K562 (cell line): ENCODE measurements around the gene CHRM4. TPM values are rescaled to one million over a fixed set of nuclear protein-coding genes. Genes with fewer than 3 reads are reported as not detected.

Source experiments
- ATAC-seq: fragments of 200-7000 bp; cut with Tn5 transposase; 3 replicates; pipeline ENCODE4 v1.9.1; 2020; ENCODE audit warnings: moderate library complexity
- BruUV-seq: library from RNA; stranded (reverse); fragments of 400-500 nt; replicated peaks from 2 replicates; lab custom pipeline; 2021; lab: Mats Ljungman, UMichigan
- CTCF ChIA-PET: fragments of 300-600 bp; formaldehyde crosslinking; extraction: SDS; loops from one replicate; lab custom pipeline; 2021; ENCODE audit warnings: low intra/inter-chr PET ratio; lab: Yijun Ruan, JAX
- POLR2A ChIA-PET: fragments of 300-600, 350-650 bp; sonication (Branson Sonifier 250); formaldehyde crosslinking; extraction: SDS; loops from one replicate; lab custom pipeline; 2021; ENCODE audit warnings: antibody characterized with exemption, inconsistent platforms; lab: Yijun Ruan, JAX
- DNase-seq, 4 experiments: peaks; one replicate each; pipeline versions ENCODE4 v3.0.0 to v3.0.0-alpha.2; 2011 to 2018; ENCODE audit warnings: low spot score in 3 of 4, mixed read lengths in 3 of 4; ENCODE audit errors: extremely low read depth in 1 of 4
- FAIRE-seq: peaks from 2 replicates; lab custom pipeline; 2011; peaks lifted over from hg19 to GRCh38; lab: Jason Lieb, UNC
- H2AFZ ChIP-seq: 2 replicates; pipeline ENCODE4 v1.6.0; 2011; ENCODE audit warnings: low read depth, low read length, control low read depth, inconsistent platforms
- H3K27ac ChIP-seq: fragments of 200-600 bp; 3 replicates; pipeline ENCODE4 v1.8.0; 2011; ENCODE audit warnings: low read depth, mild to moderate bottlenecking, control low read depth, inconsistent platforms, low read length, moderate library complexity, mixed read lengths; ENCODE audit errors: extremely low read depth
- H3K27me3 ChIP-seq, 2 experiments: fragments of 300-600 bp in 1 of 2; 2 replicates in 1 of 2; 3 replicates in 1 of 2; pipeline versions ENCODE4 v1.6.0 to v1.8.0; 2011; ENCODE audit warnings: inconsistent platforms in 2 of 2, low read length in 2 of 2, mild to moderate bottlenecking in 1 of 2, mixed read lengths in 1 of 2, moderate library complexity in 1 of 2; ENCODE audit not compliant: control insufficient read depth in 2 of 2, insufficient read depth in 2 of 2
- H3K36me3 ChIP-seq: fragments of 300-600 bp; 3 replicates; pipeline ENCODE4 v1.8.0; 2011; ENCODE audit warnings: mild to moderate bottlenecking, low read length, inconsistent platforms; ENCODE audit not compliant: control insufficient read depth, insufficient read depth
- H3K4me1 ChIP-seq, 2 experiments: fragments of 200-600 bp in 1 of 2; replicated peaks in 1 of 2; 2 replicates in 1 of 2; 3 replicates in 1 of 2; pipeline versions ENCODE4 v1.5.1 to v1.8.0; 2011; ENCODE audit warnings: inconsistent platforms in 2 of 2, low read length in 2 of 2, mild to moderate bottlenecking in 1 of 2, mixed read lengths in 1 of 2, moderate library complexity in 1 of 2; ENCODE audit not compliant: control insufficient read depth in 2 of 2, insufficient read depth in 2 of 2
- H3K4me2 ChIP-seq: 2 replicates; pipeline ENCODE4 v1.6.1; 2011; ENCODE audit warnings: low read length, control low read depth, inconsistent platforms, mixed read lengths; ENCODE audit not compliant: insufficient read depth
- H3K4me3 ChIP-seq: fragments of 200-600 bp; sonication (generic), shearing (Covaris generic); 2 replicates; pipeline ENCODE4 v1.5.1; 2016; ENCODE audit warnings: control low read depth, inconsistent platforms
- H3K79me2 ChIP-seq: fragments of 200-600 bp; 3 replicates; pipeline ENCODE4 v1.8.0; 2011; ENCODE audit warnings: low read length, inconsistent platforms; ENCODE audit not compliant: control insufficient read depth, insufficient read depth
- H3K9ac ChIP-seq, 2 experiments: 2 replicates each; pipeline versions ENCODE4 v1.6.0 to v1.6.1; 2011; ENCODE audit warnings: low read depth in 2 of 2, low read length in 2 of 2, control low read depth in 1 of 2, inconsistent platforms in 1 of 2, mild to moderate bottlenecking in 1 of 2, mixed read lengths in 1 of 2; ENCODE audit not compliant: insufficient read depth in 1 of 2
- H3K9me1 ChIP-seq: one replicate; pipeline ENCODE4 v1.6.0; 2011; ENCODE audit warnings: inconsistent platforms, mild to moderate bottlenecking, low read length, moderate library complexity; ENCODE audit not compliant: control insufficient read depth, insufficient read depth
- H3K9me3 ChIP-seq: replicated peaks from 2 replicates; pipeline ENCODE4 v1.5.1; 2011; ENCODE audit warnings: low read depth, low read length, inconsistent platforms; ENCODE audit not compliant: control insufficient read depth, insufficient read depth
- H4K20me1 ChIP-seq: replicated peaks from 2 replicates; pipeline ENCODE4 v1.6.1; 2011; ENCODE audit warnings: low read length, inconsistent platforms, mixed read lengths; ENCODE audit not compliant: control insufficient read depth, insufficient read depth
- BCOR ChIP-seq: fragments of 450-650 bp; IDR thresholded peaks from 2 replicates; pipeline ENCODE4 v1.6.1; 2016
- PRDM10 ChIP-seq: fragments of 450-650 bp; IDR thresholded peaks from 2 replicates; pipeline ENCODE4 v1.6.1; 2018; ENCODE audit not compliant: partially characterized antibody
- RBM25 ChIP-seq: fragments of 200-400 bp; formaldehyde crosslinking; IDR thresholded peaks from 2 replicates; pipeline ENCODE4 v1.6.1; 2018; ENCODE audit warnings: low read length, low read depth, moderate library complexity; ENCODE audit not compliant: severe bottlenecking
- RNF219 ChIP-seq: fragments of 250-450 bp; sonication (Bioruptor Pico); IDR thresholded peaks from 2 replicates; pipeline ENCODE4 v1.5.0; 2022; ENCODE audit warnings: mild to moderate bottlenecking
- SRSF3 ChIP-seq: fragments of 200-400 bp; formaldehyde crosslinking; IDR thresholded peaks from 2 replicates; pipeline ENCODE4 v1.6.1; 2016; ENCODE audit warnings: mild to moderate bottlenecking, low read length, moderate library complexity; ENCODE audit not compliant: insufficient read depth
- ZFP36 ChIP-seq: fragments of 150-350 bp; IDR thresholded peaks from 2 replicates; pipeline ENCODE4 v1.6.1; 2018; ENCODE audit warnings: low read length, low read depth; ENCODE audit not compliant: partially characterized antibody
- WGBS: fragments of 100-300 bp; shearing (Covaris generic); methylation state at CpG from one replicate; pipeline ENCODE4 v1.1.6; 2016; ENCODE audit warnings: low coverage, mixed read lengths; ENCODE audit not compliant: insufficient coverage; ENCODE audit errors: missing lambda C conversion rate; 5-methylcytosine and 5-hydroxymethylcytosine counted together
- in situ Hi-C: fragments of 300-500 bp; cut with MboI; formaldehyde crosslinking; loops from 4 replicates; pipeline ENCODE4 v1.15.0; 2018; ENCODE audit warnings: inconsistent platforms, mixed read lengths
- intact Hi-C: fragments of 100-400 bp; cut with micrococcal nuclease; formaldehyde crosslinking; loops from 2 replicates; pipeline ENCODE4 v1.14.2; 2022
- polyA plus RNA-seq, 8 experiments: library from polyadenylated mRNA; depleted of rRNA in 4 of 8; stranded (reverse) in 5 of 8; unstranded in 3 of 8; fragments of >200 nt; fragmentation: Nextera tagmentation in 2 of 8; fragmentation: Illumina TruSeq in 1 of 8; extraction: Ambion mirVana in 2 of 8; extraction: Trizol in 1 of 8; gene quantifications; 2 replicates each; pipeline versions ENCODE4 v1.2.1 to v1.2.3, GENCODE V29; 2011 to 2014; ENCODE audit warnings: inconsistent platforms in 1 of 8, missing spikeins in 1 of 8
- total RNA-seq, 7 experiments: library from RNA; depleted of rRNA in 6 of 7; stranded (reverse); fragments of >200 nt in 6 of 7; fragmentation: Illumina TruSeq in 2 of 7; extraction: Trizol in 2 of 7; gene quantifications; 2 replicates each; pipeline versions ENCODE4 v1.2.1 to v1.2.3, GENCODE V29; 2011 to 2021; ENCODE audit warnings: low replicate concordance in 1 of 7

Gene CHRM4
- total and polyA plus RNA-seq, 9 of the 15 experiments (the other 6 are each of a cell fraction or from before 2014, with no cell fraction given), result 0.22 to 1.3 (median 0.40) TPM; not detected in 2

- TF ChIP-seq PRDM10 (no peak), SRSF3 (no peak)
Measured at GRCh38 chr11:46342239-46342638, 49.3 kb downstream of the CHRM4 start (continued).

GRCh38 chr11:46341454-46341853 lies 50.1 kb downstream of the CHRM4 start:
- H3K36me3 ChIP-seq, result no peaks in the 10 kb centered on the region
- in situ Hi-C loops (no loop called here), intact Hi-C loops (no loop called here)
- no peak overlapping the region for H3K27ac ChIP-seq
- TF ChIP-seq RNF219 (CRISPR knock-in tag) (no peak), ZFP36 (peak; percentile 69), BCOR (peak; percentile 56; the same call in 1 of the 2 replicates), RBM25 (peak; percentile 46)
- H3K4me3 ChIP-seq, result no peak overlapping the region
- H4K20me1 ChIP-seq, result no peaks in the 10 kb centered on the region
- no peak for ATAC-seq
- H3K9me3 ChIP-seq, result no peaks in the 10 kb centered on the region
- H3K4me2 ChIP-seq, result no peak overlapping the region
- ChIA-PET CTCF (no interaction called here), POLR2A (interaction anchor here (0.6 kb wide), 1 partner anchor 10 kb away, joined by 4 read pairs; no protein-coding TSS in a partner anchor)
- peaks cover 16 to 34% of the 10 kb centered on the region in 2 experiments for H3K4me1 ChIP-seq
- BruUV-seq, result no TSS peak
- no peak for FAIRE-seq
- H3K9ac ChIP-seq, result no peak overlapping the region; a peak in 1 of 4 replicates
- 17% methylated on average over 2 of the region's 3 CpGs for WGBS
- H2AFZ ChIP-seq, result no peak overlapping the region
- H3K9me1 ChIP-seq, result no peaks in the 10 kb centered on the region
- no peak for DNase-seq
- H3K27me3 ChIP-seq, result peaks cover 6 to 18% of the 10 kb centered on the region in 2 experiments; a peak in 3 of 5 replicates
- H3K79me2 ChIP-seq, result no peaks in the 10 kb centered on the region
